ENCODE results near the gene SMIM13.

GRCh38 chr6:11133281-11133680, 39.6 kb downstream of the SMIM13 start:
- TF ChIP-seq, protein P1, sequence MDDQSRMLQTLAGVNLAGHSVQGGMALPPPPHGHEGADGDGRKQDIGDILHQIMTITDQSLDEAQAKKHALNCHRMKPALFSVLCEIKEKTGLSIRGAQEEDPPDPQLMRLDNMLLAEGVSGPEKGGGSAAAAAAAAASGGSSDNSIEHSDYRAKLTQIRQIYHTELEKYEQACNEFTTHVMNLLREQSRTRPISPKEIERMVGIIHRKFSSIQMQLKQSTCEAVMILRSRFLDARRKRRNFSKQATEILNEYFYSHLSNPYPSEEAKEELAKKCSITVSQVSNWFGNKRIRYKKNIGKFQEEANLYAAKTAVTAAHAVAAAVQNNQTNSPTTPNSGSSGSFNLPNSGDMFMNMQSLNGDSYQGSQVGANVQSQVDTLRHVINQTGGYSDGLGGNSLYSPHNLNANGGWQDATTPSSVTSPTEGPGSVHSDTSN (IDR thresholded peaks at IDR 0.05): no peak
- TF ChIP-seq ATOH8 (CRISPR knock-in tag; IDR thresholded peaks at IDR 0.05; ENCODE audit: low read depth) (no peak), RFX5 (IDR thresholded peaks at IDR 0.05) (no peak), MYC (IDR thresholded peaks at IDR 0.05; ENCODE audit: borderline replicate concordance, low read length) (no peak), BHLHE40 (IDR thresholded peaks at IDR 0.05; ENCODE audit: low read depth, low read length) (no peak), CTCF (IDR thresholded peaks at IDR 0.05) (no peak)

Measured in A549 (cell line).